Measurements from ENCODE around the gene P2RY11. TPM values are rescaled to one million over a fixed set of nuclear protein-coding genes. Genes with fewer than 3 reads are reported as not detected.

The P2RY11 gene
- total RNA-seq, 1 donor from 2014 or later: 42.6 TPM

DNA sequence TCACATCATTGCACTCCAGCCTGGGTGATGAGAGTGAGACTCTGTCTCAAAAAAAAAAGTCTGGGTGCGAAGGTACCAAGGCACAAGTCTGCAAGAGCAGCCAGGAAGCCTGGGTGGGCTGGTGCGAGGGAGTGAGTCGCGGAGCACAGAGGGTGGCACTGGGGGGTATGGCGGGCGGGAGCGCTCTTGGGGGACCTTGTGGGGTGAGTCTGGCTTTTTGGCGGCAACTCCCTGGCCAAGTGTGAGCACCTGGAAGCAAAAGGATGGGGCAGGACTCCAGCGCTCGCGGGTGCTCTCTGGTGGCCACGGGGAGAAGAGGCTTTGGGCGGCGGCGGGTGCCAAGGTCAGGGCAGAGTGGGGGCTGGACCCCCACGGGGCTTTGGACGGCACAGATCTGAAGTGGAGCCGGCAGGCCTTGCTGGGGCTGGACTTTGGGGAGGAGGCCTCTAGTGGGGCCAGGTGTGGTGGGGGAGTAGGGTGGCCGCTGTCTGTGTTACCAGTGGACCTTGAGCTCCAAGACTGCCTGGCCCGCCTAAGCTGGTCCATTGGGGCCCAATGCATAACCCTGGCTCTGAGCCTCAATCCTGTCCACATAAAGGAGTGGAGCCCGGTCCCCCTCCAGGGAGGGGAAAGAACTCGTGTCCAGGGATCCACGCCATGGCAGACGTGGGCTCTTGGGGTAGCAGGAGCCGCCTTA, 1.6 kb downstream of the P2RY11 start:
- Mint-ChIP-seq H3K4me1 (peaks cover 40% of the 10 kb centered on the region), H3K27ac (peak overlapping the region; percentile 82), H3K4me3 (peak overlapping the region; percentile 76), H3K9me3 (no peaks in the 10 kb centered on the region), H3K27me3 (no peaks in the 10 kb centered on the region), H3K36me3 (ENCODE audit: low read depth) (peaks cover 67% of the 10 kb centered on the region)
- peak; percentile 49 for ATAC-seq (ENCODE audit: low read depth)
- ChIA-PET CTCF (interaction anchor here (0.6 to 2.9 kb wide), 5 partner anchors 9 to 86 kb away, joined by 4 to 41 read pairs (median 4); partner anchors contain the start of gene ANGPTL6), POLR2A (interaction anchor here (1.0 to 10.3 kb wide), 7 partner anchors 9 to 221 kb away, joined by 3 to 297 read pairs (median 4); partner anchors contain the start of genes ANGPTL6 and DNMT1)
- intact Hi-C loops (cut with micrococcal nuclease): loop anchor here (1.0 to 5.0 kb wide), 5 partner anchors 14 to 179 kb away; no protein-coding TSS in a partner anchor
- DNase-seq: peak; percentile 66
- TF ChIP-seq, protein P1, sequence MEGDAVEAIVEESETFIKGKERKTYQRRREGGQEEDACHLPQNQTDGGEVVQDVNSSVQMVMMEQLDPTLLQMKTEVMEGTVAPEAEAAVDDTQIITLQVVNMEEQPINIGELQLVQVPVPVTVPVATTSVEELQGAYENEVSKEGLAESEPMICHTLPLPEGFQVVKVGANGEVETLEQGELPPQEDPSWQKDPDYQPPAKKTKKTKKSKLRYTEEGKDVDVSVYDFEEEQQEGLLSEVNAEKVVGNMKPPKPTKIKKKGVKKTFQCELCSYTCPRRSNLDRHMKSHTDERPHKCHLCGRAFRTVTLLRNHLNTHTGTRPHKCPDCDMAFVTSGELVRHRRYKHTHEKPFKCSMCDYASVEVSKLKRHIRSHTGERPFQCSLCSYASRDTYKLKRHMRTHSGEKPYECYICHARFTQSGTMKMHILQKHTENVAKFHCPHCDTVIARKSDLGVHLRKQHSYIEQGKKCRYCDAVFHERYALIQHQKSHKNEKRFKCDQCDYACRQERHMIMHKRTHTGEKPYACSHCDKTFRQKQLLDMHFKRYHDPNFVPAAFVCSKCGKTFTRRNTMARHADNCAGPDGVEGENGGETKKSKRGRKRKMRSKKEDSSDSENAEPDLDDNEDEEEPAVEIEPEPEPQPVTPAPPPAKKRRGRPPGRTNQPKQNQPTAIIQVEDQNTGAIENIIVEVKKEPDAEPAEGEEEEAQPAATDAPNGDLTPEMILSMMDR (IDR thresholded peaks at IDR 0.05): no peak

DNA sequence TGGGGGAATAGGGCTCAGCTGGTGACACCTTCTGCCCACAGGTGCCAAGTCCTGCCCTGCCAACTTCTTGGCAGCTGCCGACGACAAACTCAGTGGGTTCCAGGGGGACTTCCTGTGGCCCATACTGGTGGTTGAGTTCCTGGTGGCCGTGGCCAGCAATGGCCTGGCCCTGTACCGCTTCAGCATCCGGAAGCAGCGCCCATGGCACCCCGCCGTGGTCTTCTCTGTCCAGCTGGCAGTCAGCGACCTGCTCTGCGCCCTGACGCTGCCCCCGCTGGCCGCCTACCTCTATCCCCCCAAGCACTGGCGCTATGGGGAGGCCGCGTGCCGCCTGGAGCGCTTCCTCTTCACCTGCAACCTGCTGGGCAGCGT, 2.1 kb downstream of the P2RY11 start:
- CTCF ChIA-PET: interaction anchor here (0.6 to 2.9 kb wide), 5 partner anchors 8 to 86 kb away, joined by 4 to 41 read pairs (median 4); partner anchors contain the start of gene ANGPTL6
- Mint-ChIP-seq H3K4me1 (peaks cover 42% of the 10 kb centered on the region), H3K36me3 (ENCODE audit: low read depth) (peaks cover 67% of the 10 kb centered on the region), H3K4me3 (no peak overlapping the region), H3K9me3 (no peaks in the 10 kb centered on the region), H3K27ac (peak overlapping the region; percentile 82), H3K27me3 (no peaks in the 10 kb centered on the region)
- POLR2A ChIA-PET: interaction anchor here (1.0 to 10.3 kb wide), 7 partner anchors 8 to 220 kb away, joined by 3 to 297 read pairs (median 4); partner anchors contain the start of genes ANGPTL6 and DNMT1
- TF ChIP-seq, protein P1 (IDR thresholded peaks at IDR 0.05): no peak
- intact Hi-C loops (cut with micrococcal nuclease): loop anchor here (1.0 to 5.0 kb wide), 5 partner anchors 14 to 179 kb away; no protein-coding TSS in a partner anchor
- DNase-seq (no peak), ATAC-seq (ENCODE audit: low read depth) (no peak)

DNA sequence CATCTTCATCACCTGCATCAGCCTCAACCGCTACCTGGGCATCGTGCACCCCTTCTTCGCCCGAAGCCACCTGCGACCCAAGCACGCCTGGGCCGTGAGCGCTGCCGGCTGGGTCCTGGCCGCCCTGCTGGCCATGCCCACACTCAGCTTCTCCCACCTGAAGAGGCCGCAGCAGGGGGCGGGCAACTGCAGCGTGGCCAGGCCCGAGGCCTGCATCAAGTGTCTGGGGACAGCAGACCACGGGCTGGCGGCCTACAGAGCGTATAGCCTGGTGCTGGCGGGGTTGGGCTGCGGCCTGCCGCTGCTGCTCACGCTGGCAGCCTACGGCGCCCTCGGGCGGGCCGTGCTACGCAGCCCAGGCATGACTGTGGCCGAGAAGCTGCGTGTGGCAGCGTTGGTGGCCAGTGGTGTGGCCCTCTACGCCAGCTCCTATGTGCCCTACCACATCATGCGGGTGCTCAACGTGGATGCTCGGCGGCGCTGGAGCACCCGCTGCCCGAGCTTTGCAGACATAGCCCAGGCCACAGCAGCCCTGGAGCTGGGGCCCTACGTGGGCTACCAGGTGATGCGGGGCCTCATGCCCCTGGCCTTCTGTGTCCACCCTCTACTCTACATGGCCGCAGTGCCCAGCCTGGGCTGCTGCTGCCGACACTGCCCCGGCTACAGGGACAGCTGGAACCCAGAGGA, 2.6 kb downstream of the P2RY11 start:
- DNase-seq (no peak), ATAC-seq (ENCODE audit: low read depth) (no peak)
- TF ChIP-seq, protein P1 (IDR thresholded peaks at IDR 0.05): no peak
- no peaks in the 10 kb centered on the region for H3K27me3 Mint-ChIP-seq
- H3K36me3 Mint-ChIP-seq (ENCODE audit: low read depth): peaks cover 63% of the 10 kb centered on the region
- no peak overlapping the region for H3K4me3 Mint-ChIP-seq
- peaks cover 47% of the 10 kb centered on the region for H3K4me1 Mint-ChIP-seq
- no peak overlapping the region for H3K27ac Mint-ChIP-seq
- POLR2A ChIA-PET: interaction anchor here (0.6 to 10.3 kb wide), 6 partner anchors 8 to 177 kb away, joined by 3 to 297 read pairs (median 4); partner anchors contain the start of genes ANGPTL6 and PPAN
- intact Hi-C loops (cut with micrococcal nuclease): loop anchor here (1.0 to 5.0 kb wide), 5 partner anchors 15 to 180 kb away; no protein-coding TSS in a partner anchor
- H3K9me3 Mint-ChIP-seq: no peaks in the 10 kb centered on the region
- CTCF ChIA-PET: interaction anchor here (1.3 kb wide), 1 partner anchor 12 kb away, joined by 4 read pairs; the partner anchor contains the start of gene ANGPTL6

DNA sequence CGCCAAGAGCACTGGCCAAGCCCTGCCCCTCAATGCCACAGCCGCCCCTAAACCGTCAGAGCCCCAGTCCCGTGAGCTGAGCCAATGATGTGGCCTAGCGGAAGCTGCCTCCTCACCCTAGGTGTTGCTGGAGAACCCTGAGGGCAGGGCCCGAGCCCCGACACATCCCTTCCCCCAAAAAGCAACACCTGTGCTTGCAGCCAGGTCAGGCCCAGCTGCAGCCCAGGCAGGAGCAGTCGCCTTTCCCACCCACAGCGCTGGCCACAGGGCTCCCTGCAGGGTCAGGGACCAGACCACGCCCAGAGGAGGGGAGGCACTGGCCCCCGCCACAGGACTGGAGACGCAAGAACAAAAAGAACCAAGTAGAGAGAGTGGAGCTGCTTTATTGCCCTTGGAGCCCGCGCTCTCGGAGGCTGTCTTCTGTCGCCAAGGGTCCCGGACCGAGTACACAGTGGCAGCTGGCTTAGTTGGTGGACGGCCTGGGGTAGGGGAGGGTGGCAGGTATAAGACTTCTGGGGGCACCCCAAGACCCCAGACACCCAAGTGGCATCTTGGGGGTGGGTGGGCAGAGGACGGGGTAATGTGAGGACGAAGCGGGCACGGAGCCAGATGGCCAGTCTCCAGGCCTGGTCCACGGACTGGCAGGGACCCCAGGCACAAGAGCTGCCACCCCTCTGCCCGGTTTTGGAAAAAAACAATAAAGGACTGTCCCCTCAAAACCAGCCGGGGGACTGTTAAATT, 3.3 kb downstream of the P2RY11 start:
- CTCF ChIA-PET: interaction anchor here (1.5 kb wide), 2 partner anchors 15 to 184 kb away, joined by 3 to 4 read pairs; no protein-coding TSS in a partner anchor
- POLR2A ChIA-PET: interaction anchor here (0.6 to 10.3 kb wide), 5 partner anchors 9 to 193 kb away, joined by 3 to 297 read pairs (median 5); partner anchors contain the start of genes ANGPTL6 and PPAN
- H3K36me3 Mint-ChIP-seq (ENCODE audit: low read depth): peaks cover 61% of the 10 kb centered on the region
- ATAC-seq (ENCODE audit: low read depth) (no peak), DNase-seq (no peak)
- intact Hi-C loops (cut with micrococcal nuclease): loop anchor here (5.0 kb wide), 1 partner anchor 88 kb away; no protein-coding TSS in a partner anchor
- H3K4me3 Mint-ChIP-seq: no peak overlapping the region
- H3K27me3 Mint-ChIP-seq: no peaks in the 10 kb centered on the region
- TF ChIP-seq, protein P1 (IDR thresholded peaks at IDR 0.05): no peak
- peaks cover 47% of the 10 kb centered on the region for H3K4me1 Mint-ChIP-seq
- no peak overlapping the region for H3K27ac Mint-ChIP-seq
- no peaks in the 10 kb centered on the region for H3K9me3 Mint-ChIP-seq
